ENCODE measurements around the gene HAGHL.

DNA sequence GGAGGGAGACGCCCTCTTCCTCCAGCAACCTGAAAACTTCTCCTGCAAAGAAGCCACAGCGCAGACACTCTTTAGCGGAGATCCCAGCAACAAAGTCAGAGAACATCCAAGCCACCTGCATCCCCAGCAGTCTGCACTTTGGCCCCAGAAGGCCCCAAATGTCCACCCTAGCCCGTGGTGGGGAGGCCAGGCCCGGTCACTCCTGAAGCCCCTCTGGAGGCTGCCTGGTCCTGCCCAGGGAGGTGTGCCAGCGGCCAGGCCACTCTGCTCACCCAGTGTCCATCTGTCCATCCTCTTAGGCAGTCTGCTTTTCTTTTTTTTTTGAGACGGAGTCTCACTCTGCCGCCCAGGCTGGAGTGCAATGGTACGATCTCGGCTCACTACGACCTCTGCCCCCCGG lies 5.4 kb downstream of the HAGHL start:
- TF ChIP-seq POLR2A (IDR thresholded peaks at IDR 0.05) (no peak), POLR2AphosphoS5 (IDR thresholded peaks at IDR 0.05) (no peak)
